UCSD-AML1 (cell line): ENCODE data around the gene LSP1.
A peak's percentile ranks its signal among the peaks of the same experiment; 100 is the strongest.
"Not testable (repeated sequence)": the region's sequence is repeated elsewhere in the genome, so short reads cannot be mapped to it uniquely, and the experiment has no call there.

Experiments used
- DNase-seq: peaks from one replicate; lab custom pipeline; 2025; ENCODE audit not compliant: unreplicated experiment; lab: John Stamatoyannopoulos, UW

LSP1 gene, protein sequence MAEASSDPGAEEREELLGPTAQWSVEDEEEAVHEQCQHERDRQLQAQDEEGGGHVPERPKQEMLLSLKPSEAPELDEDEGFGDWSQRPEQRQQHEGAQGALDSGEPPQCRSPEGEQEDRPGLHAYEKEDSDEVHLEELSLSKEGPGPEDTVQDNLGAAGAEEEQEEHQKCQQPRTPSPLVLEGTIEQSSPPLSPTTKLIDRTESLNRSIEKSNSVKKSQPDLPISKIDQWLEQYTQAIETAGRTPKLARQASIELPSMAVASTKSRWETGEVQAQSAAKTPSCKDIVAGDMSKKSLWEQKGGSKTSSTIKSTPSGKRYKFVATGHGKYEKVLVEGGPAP

DNA sequence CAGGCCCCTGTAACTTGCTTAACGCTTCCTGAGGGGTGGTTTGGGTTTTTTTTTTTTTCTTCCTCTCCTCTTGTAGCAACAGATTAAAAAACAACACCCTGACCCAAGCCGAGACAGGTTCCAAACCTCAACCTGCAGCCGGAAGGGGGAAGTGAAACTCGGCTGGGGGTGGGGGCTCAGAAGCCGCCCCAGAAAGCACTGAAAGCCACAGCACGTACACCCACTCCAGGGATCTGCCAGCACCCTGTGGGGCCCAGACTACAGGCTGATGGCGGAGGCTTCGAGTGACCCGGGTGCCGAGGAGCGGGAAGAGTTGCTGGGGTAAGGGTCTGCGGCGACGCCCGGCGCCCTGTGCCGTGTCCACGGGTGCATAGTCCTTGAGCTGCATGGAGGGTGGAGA, at the start of gene LSP1:
Gene LSP1 (plus strand): TSS at position 208 of the 400 bp plus-strand sequence. CDS start 61 bp downstream, at position 269.
- DNase-seq, result peak; percentile 56

DNA sequence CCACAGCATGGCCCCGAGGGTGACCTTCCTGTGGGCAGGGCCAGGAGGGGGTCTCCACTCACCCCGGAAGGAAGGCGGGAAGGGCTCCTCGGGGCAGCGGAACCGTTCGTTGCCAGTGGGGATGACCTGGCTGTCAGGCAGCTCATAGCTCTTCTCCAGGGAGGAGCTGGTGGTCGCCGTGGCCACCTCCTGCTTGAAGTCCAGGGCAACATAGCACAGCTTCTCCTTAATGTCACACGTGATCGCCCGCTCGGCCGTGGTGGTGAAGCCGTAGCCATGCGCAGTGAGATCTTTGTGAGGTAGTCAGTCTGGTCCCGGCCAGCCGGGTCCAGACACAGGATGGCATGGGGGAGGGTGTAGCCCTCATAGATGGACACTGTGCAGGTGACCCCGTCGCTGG, 49.6 kb upstream of the LSP1 start:
- no peak for DNase-seq

GRCh38 chr11:1803835-1804519, 48.9 kb upstream of the LSP1 start:
- not testable (repeated sequence) for DNase-seq

GRCh38 chr11:1805525-1805924, 47.4 kb upstream of the LSP1 start:
- no peak for DNase-seq

GRCh38 chr11:1807264-1807995, 45.5 kb upstream of the LSP1 start:
- no peak for DNase-seq

DNA sequence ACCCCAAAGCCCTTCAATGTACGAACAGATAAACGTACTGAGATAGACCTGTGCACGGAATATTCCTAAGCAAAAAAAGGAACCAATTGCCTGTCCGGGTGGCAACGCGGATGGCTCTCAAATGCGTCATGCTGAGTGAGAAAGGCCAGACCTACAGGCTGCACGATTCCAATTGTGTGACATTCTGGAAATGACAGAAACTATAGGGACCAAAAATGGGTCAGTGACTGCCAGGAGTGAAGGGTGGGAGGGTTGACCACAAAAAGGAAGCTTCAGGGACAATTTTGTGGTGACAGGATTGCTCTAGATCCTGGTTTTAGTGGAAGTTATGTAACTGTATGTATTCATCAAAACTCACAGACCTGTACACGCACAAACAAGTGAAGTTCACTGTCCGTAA, 42.1 kb upstream of the LSP1 start:
- peak; percentile 39 for DNase-seq

GRCh38 chr11:1812274-1812673, 40.6 kb upstream of the LSP1 start:
- no peak for DNase-seq

DNA sequence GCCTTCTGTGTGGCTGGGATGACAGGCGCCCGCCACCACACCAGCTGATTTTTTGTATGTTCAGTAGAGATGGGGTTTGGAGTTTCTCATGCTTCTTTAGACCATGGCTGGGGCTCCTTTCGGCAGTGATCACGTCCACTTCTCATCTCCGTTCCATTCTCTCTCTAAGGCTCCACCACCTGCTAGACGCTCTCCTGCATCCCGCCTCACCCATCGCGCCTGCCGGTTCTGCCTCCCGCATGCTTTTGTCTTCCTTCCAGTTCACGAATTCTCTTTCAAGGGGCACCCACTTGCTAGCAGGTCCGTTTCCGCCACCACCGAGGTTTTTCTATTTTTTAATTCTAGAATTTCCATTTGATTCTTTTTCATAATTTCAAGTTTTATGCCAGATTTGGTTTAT, 40.1 kb upstream of the LSP1 start:
- no peak for DNase-seq

GRCh38 chr11:1813356-1813755, 39.5 kb upstream of the LSP1 start:
- DNase-seq, result not testable (repeated sequence)

GRCh38 chr11:1814691-1815090, 38.2 kb upstream of the LSP1 start:
- DNase-seq, result no peak

- no peak for DNase-seq
These were observed 37.6 kb upstream of the LSP1 start for GRCh38 chr11:1815311-1815710.

DNA sequence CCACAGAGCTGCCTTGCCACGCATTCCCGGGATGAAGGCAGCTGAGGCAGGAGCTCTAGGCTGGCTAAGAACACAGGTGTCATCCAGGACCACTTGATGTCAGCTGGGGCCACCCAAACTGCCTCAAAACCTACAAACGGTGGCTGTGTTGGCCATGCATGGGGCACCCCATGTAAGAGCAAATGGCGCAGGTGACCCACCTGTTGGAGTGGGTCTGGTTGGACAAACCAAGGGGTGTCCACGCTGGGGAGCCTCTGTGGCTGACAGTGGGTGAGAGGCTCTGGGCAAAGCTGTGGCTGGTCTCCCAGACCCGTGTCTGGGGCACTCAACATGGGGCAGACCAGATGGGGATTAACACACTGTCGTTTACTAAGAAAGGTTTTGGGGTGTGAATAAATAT, 37.1 kb upstream of the LSP1 start:
- DNase-seq, result no peak

DNA sequence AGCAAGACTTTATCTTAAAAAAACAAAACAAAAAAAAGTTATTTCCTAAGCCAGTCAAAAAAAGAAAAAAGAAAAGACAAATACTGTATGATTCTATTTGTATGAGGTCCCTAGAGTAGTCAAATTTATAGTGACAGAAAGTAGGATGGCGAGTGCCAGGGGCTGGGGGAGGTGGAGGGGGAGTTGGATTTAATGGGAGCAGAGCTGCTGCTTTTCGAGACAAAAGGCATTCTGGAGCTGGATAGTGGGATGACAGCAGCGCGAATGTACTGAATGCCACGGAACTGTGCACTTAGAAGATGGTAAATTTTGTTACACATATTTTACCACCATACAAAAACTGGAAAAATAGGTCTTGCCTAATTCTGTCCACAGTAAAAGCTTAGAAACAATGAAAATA, 35.9 kb upstream of the LSP1 start:
- DNase-seq, result no peak

DNA sequence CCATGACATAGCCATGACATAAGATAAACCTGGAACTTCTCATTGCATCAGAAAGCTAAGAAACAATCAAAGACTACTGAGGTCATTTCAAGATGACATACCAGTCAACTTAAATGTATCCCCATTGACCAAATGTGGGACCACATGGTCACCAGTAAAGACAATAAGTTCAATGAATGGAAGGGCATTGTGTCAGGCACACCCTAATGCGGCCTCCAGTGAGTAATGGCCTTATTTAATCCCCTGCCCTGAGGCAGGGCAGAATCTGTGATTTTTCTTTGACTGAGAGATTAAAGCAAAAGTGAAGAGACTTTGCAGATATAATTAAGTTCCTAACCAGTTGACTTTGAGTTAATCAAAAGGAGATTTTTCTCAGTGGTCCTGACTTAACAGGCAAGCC, 35.4 kb upstream of the LSP1 start:
- DNase-seq, result no peak

- DNase-seq, result no peak
These were observed 33.8 kb upstream of the LSP1 start for GRCh38 chr11:1819074-1819473.

DNA sequence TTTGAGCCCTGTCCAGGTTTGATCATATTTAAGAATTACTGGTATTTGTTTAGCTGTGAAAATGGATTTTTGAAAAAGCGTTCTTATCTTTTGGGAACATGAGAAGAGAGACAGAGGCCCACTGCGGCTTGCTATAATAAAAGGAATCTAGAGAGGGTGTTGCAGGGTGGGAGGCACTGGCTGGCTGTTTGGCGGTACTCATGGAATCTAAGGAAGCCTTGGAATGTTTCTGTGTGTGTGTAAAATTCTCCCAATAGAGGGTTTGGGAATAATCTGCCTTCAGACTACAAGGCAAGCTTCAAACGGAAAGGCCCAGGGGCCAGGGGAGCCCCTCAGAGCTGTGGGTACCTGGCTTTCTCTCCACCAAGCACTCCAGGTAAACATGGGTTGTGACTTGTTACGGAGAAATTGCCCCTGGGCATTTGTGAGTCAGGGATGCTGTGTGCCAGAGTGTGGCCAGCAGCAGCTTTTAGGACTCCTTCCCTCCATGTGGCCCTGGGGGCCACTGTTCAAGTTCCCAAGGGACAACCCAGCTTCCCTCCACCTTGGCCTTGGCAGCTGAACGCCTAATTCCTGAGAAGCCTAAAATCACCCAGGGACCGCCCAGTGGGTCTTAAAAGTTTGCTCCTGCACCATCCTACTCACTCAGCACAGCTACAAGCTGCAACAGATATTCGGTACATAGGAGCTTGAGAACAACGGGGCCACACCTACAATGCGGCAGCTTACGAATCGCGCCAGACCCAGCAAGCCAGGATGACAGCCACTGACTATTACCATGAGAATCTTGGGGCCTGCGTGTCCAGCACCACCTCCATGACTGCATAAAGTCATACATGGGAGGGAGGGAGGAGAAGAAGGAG, 32.2 kb upstream of the LSP1 start:
- no peak for DNase-seq

GRCh38 chr11:1821562-1821961, 31.3 kb upstream of the LSP1 start:
- no peak for DNase-seq

DNA sequence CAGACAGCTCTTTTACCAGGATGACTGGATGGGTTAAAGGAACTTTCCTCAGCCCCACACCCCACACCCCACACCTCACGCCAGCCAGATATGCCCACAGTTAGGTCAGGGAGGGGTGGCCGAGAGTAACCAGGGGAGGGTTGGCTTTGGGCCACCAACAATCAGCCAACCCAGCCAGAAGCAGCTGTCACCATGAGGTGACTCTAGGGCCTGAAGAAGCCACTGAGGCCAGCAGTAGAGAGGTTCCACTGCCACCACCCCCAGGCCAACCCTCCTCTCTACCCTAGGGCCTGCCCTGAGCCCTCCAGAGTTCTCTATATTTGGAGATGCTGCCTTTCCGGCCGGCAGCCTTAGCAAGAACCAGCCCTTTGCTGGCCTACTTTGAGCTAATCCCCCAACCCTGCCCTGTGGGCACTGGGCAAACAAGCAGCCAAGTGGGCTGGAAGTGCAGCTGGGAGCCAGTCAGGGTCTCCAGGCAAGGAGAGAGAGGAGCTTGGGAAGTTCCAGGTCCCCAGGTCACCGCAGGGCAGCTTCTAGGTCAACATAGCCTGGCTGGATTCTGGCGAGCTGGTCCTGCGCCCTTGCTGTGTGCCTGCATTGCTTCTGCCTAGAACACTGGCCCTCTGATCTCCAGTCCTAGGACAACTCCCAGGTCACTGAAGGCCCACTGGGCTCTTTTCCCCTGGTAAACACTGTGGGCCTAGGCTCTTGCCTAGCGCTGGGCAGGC, 30.1 kb upstream of the LSP1 start:
- DNase-seq, result no peak

DNA sequence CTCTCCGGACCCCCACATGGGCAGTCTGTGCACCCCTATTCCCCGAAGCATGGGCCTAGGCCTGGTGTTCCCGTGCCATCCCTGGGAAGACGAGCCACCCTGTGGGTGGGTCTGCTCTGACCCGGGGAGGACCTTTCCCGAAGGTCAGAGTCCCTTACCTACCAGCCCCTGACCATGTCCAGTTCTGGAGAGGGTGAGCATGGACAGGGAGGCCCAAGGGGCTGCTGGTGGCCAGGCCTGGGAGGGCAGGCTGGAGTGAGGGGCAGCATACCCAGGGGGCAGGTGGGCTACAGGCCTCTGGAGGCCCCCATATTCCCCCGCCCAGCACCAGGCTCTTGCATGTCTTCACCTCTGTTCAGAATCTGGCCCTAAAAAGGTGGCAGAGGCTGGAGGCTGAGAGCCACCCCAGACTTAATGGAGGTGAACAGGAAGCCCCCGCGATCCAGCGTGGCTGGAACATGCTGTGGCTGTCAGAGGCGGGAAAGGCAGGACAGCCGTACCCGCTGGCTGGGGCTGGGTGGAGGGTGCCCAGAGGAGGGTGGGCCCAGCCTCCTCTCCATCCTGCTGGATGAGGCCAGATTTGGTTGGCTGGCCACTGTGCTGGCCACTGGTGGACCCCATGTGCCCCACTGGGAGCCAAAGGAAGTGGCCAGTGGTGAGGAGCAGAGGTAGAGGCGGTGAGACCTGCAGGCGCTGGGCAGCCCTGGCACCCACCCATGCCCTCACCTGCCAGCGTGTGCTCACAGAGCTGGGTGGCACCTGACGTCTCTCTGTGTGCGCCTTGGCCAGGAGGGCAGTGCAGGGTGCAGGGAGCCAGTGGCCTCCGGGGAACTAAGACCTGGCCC, 29.3 kb upstream of the LSP1 start:
- no peak for DNase-seq
